HepG2 (cell line): ENCODE results near the gene HAUS1. TPM values are rescaled to one million over a fixed set of nuclear protein-coding genes. Genes with fewer than 3 reads are reported as not detected.

Experiments used
- ATAC-seq: fragments of 200-7000 bp; cut with Tn5 transposase; 3 replicates; pipeline ENCODE4 v1.9.1; 2020; ENCODE audit warnings: mild to moderate bottlenecking, moderate library complexity
- BruUV-seq: library from RNA; stranded (reverse); fragments of 400-500 nt; replicated peaks from 2 replicates; lab custom pipeline; 2021; lab: Mats Ljungman, UMichigan
- CTCF ChIA-PET: fragments of 300-600 bp; formaldehyde crosslinking; extraction: SDS; loops from one replicate; lab custom pipeline; 2021; ENCODE audit warnings: low total read pairs, inconsistent platforms, low intra/inter-chr PET ratio; lab: Yijun Ruan, JAX
- POLR2A ChIA-PET: fragments of 350-600 bp; sonication (Branson Sonifier 250); formaldehyde crosslinking; loops from one replicate; lab custom pipeline; 2020; ENCODE audit warnings: antibody characterized with exemption, inconsistent platforms; lab: Yijun Ruan, JAX
- DNase-seq: peaks from one replicate; pipeline ENCODE4 v3.0.0-alpha.2; 2015; ENCODE audit warnings: low spot score
- FAIRE-seq: peaks from 3 replicates; lab custom pipeline; 2011; peaks lifted over from hg19 to GRCh38; lab: Jason Lieb, UNC
- H2AFZ ChIP-seq: one replicate; pipeline ENCODE4 v1.6.1; 2011; ENCODE audit warnings: low read length, inconsistent platforms
- H3K27ac ChIP-seq: fragments of 300-600 bp; 3 replicates; pipeline ENCODE4 v1.8.0; 2011; ENCODE audit warnings: mixed run types, mild to moderate bottlenecking, mixed read lengths, low read length, inconsistent platforms; ENCODE audit not compliant: insufficient read depth; ENCODE audit errors: extremely low read length
- H3K27me3 ChIP-seq, 2 experiments: fragments of 200-600 bp in 1 of 2; 2 replicates in 1 of 2; 3 replicates in 1 of 2; pipeline versions ENCODE4 v1.6.0 to v1.8.0; 2011; ENCODE audit warnings: low read length in 2 of 2, mild to moderate bottlenecking in 2 of 2, moderate library complexity in 2 of 2, inconsistent platforms in 1 of 2; ENCODE audit not compliant: insufficient read depth in 2 of 2, control insufficient read depth in 1 of 2
- H3K36me3 ChIP-seq, 2 experiments: fragments of 200-600 bp in 1 of 2; replicated peaks in 1 of 2; 2 replicates in 1 of 2; 3 replicates in 1 of 2; pipeline versions ENCODE4 v1.5.1 to v1.8.0; 2011; ENCODE audit warnings: low read length in 2 of 2, inconsistent platforms in 1 of 2; ENCODE audit not compliant: insufficient read depth in 2 of 2, control insufficient read depth in 1 of 2
- H3K4me1 ChIP-seq: 2 replicates; pipeline ENCODE4 v1.5.1; 2012; ENCODE audit warnings: low read length, inconsistent platforms; ENCODE audit not compliant: insufficient read depth
- H3K4me2 ChIP-seq: 2 replicates; pipeline ENCODE4 v1.6.0; 2011; ENCODE audit warnings: low read depth, low read length, inconsistent platforms
- H3K4me3 ChIP-seq, 3 experiments: fragments of 200-600 bp in 1 of 3; sonication (generic), shearing (Covaris generic) in 1 of 3; replicated peaks in 1 of 3; 2 replicates each; pipeline ENCODE4 v1.5.1; 2011 to 2016; ENCODE audit warnings: low read length in 3 of 3, inconsistent platforms in 2 of 3, low read depth in 2 of 3, mild to moderate bottlenecking in 2 of 3, control low read depth in 1 of 3, mixed read lengths in 1 of 3; ENCODE audit not compliant: insufficient read depth in 1 of 3
- H3K79me2 ChIP-seq: one replicate; pipeline ENCODE4 v1.6.1; 2011; ENCODE audit warnings: low read length, inconsistent platforms; ENCODE audit not compliant: insufficient read depth
- H3K9ac ChIP-seq: 2 replicates; pipeline ENCODE4 v1.6.0; 2011; ENCODE audit warnings: mild to moderate bottlenecking, low read depth, low read length, inconsistent platforms; ENCODE audit not compliant: insufficient read depth
- H3K9me3 ChIP-seq: 2 replicates; pipeline ENCODE4 v1.5.1; 2012; ENCODE audit warnings: mild to moderate bottlenecking, low read length
- H4K20me1 ChIP-seq: 2 replicates; pipeline ENCODE4 v1.6.0; 2011; ENCODE audit warnings: inconsistent platforms, mild to moderate bottlenecking, low read length, moderate library complexity; ENCODE audit not compliant: insufficient read depth
- E2F2 ChIP-seq: sonication (generic); formaldehyde crosslinking; IDR thresholded peaks from 2 replicates; pipeline ENCODE4 v1.4.0; 2020; ENCODE audit warnings: missing genetic modification reagents, borderline replicate concordance
- E2F5 ChIP-seq: sonication (generic); formaldehyde crosslinking; conservative IDR thresholded peaks from 2 replicates; pipeline ENCODE4 v1.4.0; 2020; ENCODE audit warnings: missing genetic modification reagents
- HINFP ChIP-seq: sonication (generic); formaldehyde crosslinking; IDR thresholded peaks from 2 replicates; pipeline ENCODE4 v1.4.0; 2020; ENCODE audit warnings: low read depth, mild to moderate bottlenecking, missing genetic modification reagents
- HNF1B ChIP-seq: sonication (generic); formaldehyde crosslinking; IDR thresholded peaks from 2 replicates; pipeline ENCODE4 v1.5.1; 2020; ENCODE audit warnings: mild to moderate bottlenecking, moderate library complexity, missing genetic modification reagents
- MEIS1 ChIP-seq: sonication (generic); formaldehyde crosslinking; IDR thresholded peaks from 2 replicates; pipeline ENCODE4 v1.9.0; 2021; ENCODE audit warnings: mild to moderate bottlenecking, missing genetic modification reagents, moderate library complexity, borderline replicate concordance
- NFKBIZ ChIP-seq: IDR thresholded peaks from 2 replicates; pipeline ENCODE4 v1.6.1; 2018; ENCODE audit warnings: missing genetic modification reagents, missing compliant biosample characterization
- SAP130 ChIP-seq: IDR thresholded peaks from 2 replicates; pipeline ENCODE4 v1.6.1; 2016; ENCODE audit warnings: low read depth
- SNRNP70 ChIP-seq: fragments of 200-400 bp; formaldehyde crosslinking; IDR thresholded peaks from 2 replicates; pipeline ENCODE4 v1.6.1; 2017; ENCODE audit warnings: mild to moderate bottlenecking, low read depth, low read length, moderate library complexity
- SOX6 ChIP-seq, 2 experiments: fragments of 450-650 bp in 1 of 2; sonication (generic) in 1 of 2; formaldehyde crosslinking in 1 of 2; IDR thresholded peaks; 2 replicates each; pipeline versions ENCODE4 v1.4.0 to v1.6.1; 2017 to 2020; ENCODE audit warnings: antibody characterized with exemption in 1 of 2, mild to moderate bottlenecking in 1 of 2, missing genetic modification reagents in 1 of 2
- SRSF4 ChIP-seq: fragments of 200-400 bp; formaldehyde crosslinking; IDR thresholded peaks from one replicate; pipeline ENCODE4 v1.6.1; 2018; ENCODE audit warnings: mild to moderate bottlenecking, low read depth, low read length, moderate library complexity; ENCODE audit not compliant: poor library complexity, severe bottlenecking
- YEATS4 ChIP-seq: sonication (generic); formaldehyde crosslinking; IDR thresholded peaks from 2 replicates; pipeline ENCODE4 v1.4.0; 2020; ENCODE audit warnings: missing genetic modification reagents, borderline replicate concordance
- ZNF224 ChIP-seq: sonication (generic); formaldehyde crosslinking; IDR thresholded peaks from 2 replicates; pipeline ENCODE4 v1.5.0; 2020; ENCODE audit warnings: mild to moderate bottlenecking, missing genetic modification reagents
- ZNF577 ChIP-seq: sonication (generic); formaldehyde crosslinking; IDR thresholded peaks from 2 replicates; pipeline ENCODE4 v1.4.0; 2020; ENCODE audit warnings: mild to moderate bottlenecking, low read depth, missing genetic modification reagents, borderline replicate concordance
- ZNF670 ChIP-seq: sonication (generic); formaldehyde crosslinking; IDR thresholded peaks from 2 replicates; pipeline ENCODE4 v1.8.0; 2022; ENCODE audit warnings: mild to moderate bottlenecking, missing genetic modification reagents, borderline replicate concordance
- ZNF737 ChIP-seq: sonication (generic); formaldehyde crosslinking; IDR thresholded peaks from 2 replicates; pipeline ENCODE4 v1.5.0; 2020; ENCODE audit warnings: missing genetic modification reagents, mild to moderate bottlenecking, borderline replicate concordance
- ZNF784 ChIP-seq: sonication (generic); formaldehyde crosslinking; IDR thresholded peaks from 2 replicates; pipeline ENCODE4 v1.5.1; 2020; ENCODE audit warnings: missing genetic modification reagents, mild to moderate bottlenecking, borderline replicate concordance
- WGBS: methylation state at CpG from one replicate; pipeline ENCODE4 v1.1.6; 2017; ENCODE audit warnings: low lambda C conversion rate; 5-methylcytosine and 5-hydroxymethylcytosine counted together
- in situ Hi-C: cut with HindIII; loops from 2 replicates; pipeline ENCODE4 v1.10.0; 2017; ENCODE audit warnings: low pct_unique_long_range_greater_than_20kb; ENCODE audit not compliant: extremely low pct_ligation_motif_present
- intact Hi-C: fragments of 100-400 bp; cut with micrococcal nuclease; formaldehyde crosslinking; loops from one replicate; pipeline ENCODE4 v1.10.0; 2022; ENCODE audit not compliant: unreplicated experiment
- polyA plus RNA-seq, 8 experiments: library from polyadenylated mRNA; depleted of rRNA in 3 of 8; stranded (reverse) in 7 of 8; unstranded in 1 of 8; fragments of >200 nt; fragmentation: Illumina TruSeq in 4 of 8; extraction: Trizol in 4 of 8; gene quantifications; 2 replicates each; pipeline versions ENCODE4 v1.2.1 to v1.2.3, GENCODE V29; 2011 to 2016; ENCODE audit warnings: low read depth in 4 of 8, missing spikeins in 1 of 8, mixed read lengths in 1 of 8; ENCODE audit not compliant: insufficient read depth in 1 of 8
- total RNA-seq, 5 experiments: library from RNA; depleted of rRNA; stranded (reverse); fragments of >200 nt; fragmentation: Illumina TruSeq; extraction: Trizol; gene quantifications; 2 replicates each; pipeline ENCODE4 v1.2.3, GENCODE V29; 2016; ENCODE audit warnings: low read depth in 1 of 5

Gene HAUS1
- total and polyA plus RNA-seq, 2 of the 13 experiments (the other 11 are each of a cell fraction or from before 2014, with no cell fraction given), result 20.6 to 59.2 TPM

GRCh38 chr18:46167971-46168370 is 63.8 kb downstream of the HAUS1 start:
- H3K36me3 ChIP-seq, result no peaks in the 10 kb centered on the region
- ChIA-PET CTCF (no interaction called here), POLR2A (no interaction called here)
- H3K9ac ChIP-seq, result no peak overlapping the region
- no peaks in the 10 kb centered on the region for H4K20me1 ChIP-seq
- H3K27ac ChIP-seq, result no peak overlapping the region
- H3K4me3 ChIP-seq, result peak overlapping the region; percentile 14 to 58 (median 39); a peak in 4 of 6 replicates
- 2% methylated on average over 9 of the region's 9 CpGs for WGBS
- H2AFZ ChIP-seq, result no peak overlapping the region
- H3K9me3 ChIP-seq, result no peaks in the 10 kb centered on the region
- peaks cover 36% of the 10 kb centered on the region for H3K4me1 ChIP-seq
- BruUV-seq, result no TSS peak
- DNase-seq (no peak), ATAC-seq (peak; percentile 67), FAIRE-seq (no peak)
- H3K4me2 ChIP-seq, result peak overlapping the region; percentile 76
- no peaks in the 10 kb centered on the region for H3K79me2 ChIP-seq
- intact Hi-C loops, result no loop called here
- in situ Hi-C loops, result no loop called here
- H3K27me3 ChIP-seq, result no peaks in the 10 kb centered on the region; a peak in 1 of 5 replicates
- TF ChIP-seq HNF1B (no peak), NFKBIZ (CRISPR knock-in tag) (no peak), YEATS4 (CRISPR knock-in tag) (no peak), ZNF670 (CRISPR knock-in tag) (no peak), HINFP (CRISPR knock-in tag) (no peak), ZNF737 (CRISPR knock-in tag) (no peak), ZNF784 (CRISPR knock-in tag) (no peak), E2F2 (CRISPR knock-in tag) (no peak), SAP130 (CRISPR knock-in tag) (peak; percentile 32; the same call in 1 of the 2 replicates), SOX6 (IDR thresholded peaks at IDR 0.05) (no peak), SOX6 (CRISPR knock-in tag; IDR thresholded peaks at IDR 0.05) (no peak), ZNF224 (no peak), SNRNP70 (no peak), ZNF577 (CRISPR knock-in tag) (no peak), E2F5 (CRISPR knock-in tag) (no peak), MEIS1 (CRISPR knock-in tag) (no peak), SRSF4 (no peak)
